Measurements from ENCODE around the gene PDE8B.

- no peak for TF ChIP-seq CTCF (IDR thresholded peaks at IDR 0.05)
- TF ChIP-seq POLR2A (IDR thresholded peaks at IDR 0.05) = no peak
Observed at GRCh38 chr5:77353251-77353650, 142.8 kb downstream of the PDE8B start.

Measured in esophagus squamous epithelium (tissue), 4 donors.